Smooth muscle cell (in vitro differentiated cells): ENCODE results near the gene CHRNA4. TPM values are rescaled to one million over a fixed set of nuclear protein-coding genes. Genes with fewer than 3 reads are reported as not detected.
"Not testable (repeated sequence)": the region's sequence is repeated elsewhere in the genome, so short reads cannot be mapped to it uniquely, and the experiment has no call there.

Source experiments
- DNase-seq: peaks from one replicate; lab custom pipeline; 2025; ENCODE audit not compliant: unreplicated experiment; lab: John Stamatoyannopoulos, UW
- H2AFZ ChIP-seq: fragments of 200-600 bp; sonication (generic); 2 replicates; pipeline ENCODE4 v1.6.0; 2016; ENCODE audit warnings: antibody characterized with exemption, low read depth, mild to moderate bottlenecking
- H3F3A ChIP-seq: fragments of 200-600 bp; sonication (generic); 2 replicates; pipeline ENCODE4 v1.6.0; 2017; ENCODE audit warnings: antibody characterized with exemption, low read depth
- H3K27ac ChIP-seq: fragments of 200-600 bp; sonication (generic); 2 replicates; pipeline ENCODE4 v1.5.1; 2016; ENCODE audit warnings: low read depth, mild to moderate bottlenecking
- H3K27me3 ChIP-seq: fragments of 200-600 bp; sonication (generic); 2 replicates; pipeline ENCODE4 v1.6.1; 2016; ENCODE audit warnings: low read depth, mild to moderate bottlenecking
- H3K36me3 ChIP-seq: fragments of 200-600 bp; sonication (generic); 2 replicates; pipeline ENCODE4 v1.5.1; 2016; ENCODE audit warnings: low read depth
- H3K4me1 ChIP-seq: fragments of 200-600 bp; sonication (generic); 2 replicates; pipeline ENCODE4 v1.5.1; 2016; ENCODE audit warnings: low read depth
- H3K4me2 ChIP-seq: fragments of 200-600 bp; sonication (generic); 2 replicates; pipeline ENCODE4 v1.6.0; 2016; ENCODE audit warnings: mild to moderate bottlenecking
- H3K4me3 ChIP-seq: fragments of 200-600 bp; sonication (generic); 2 replicates; pipeline ENCODE4 v1.5.1; 2016; ENCODE audit warnings: mild to moderate bottlenecking
- H3K79me2 ChIP-seq: fragments of 200-600 bp; sonication (generic); 2 replicates; pipeline ENCODE4 v1.6.0; 2016; ENCODE audit warnings: low read depth, mild to moderate bottlenecking
- H3K9ac ChIP-seq: fragments of 200-600 bp; sonication (generic); 2 replicates; pipeline ENCODE4 v1.6.0; 2016; ENCODE audit warnings: low read depth
- H3K9me3 ChIP-seq: fragments of 200-600 bp; sonication (generic); replicated peaks from 2 replicates; pipeline ENCODE4 v1.5.1; 2016; ENCODE audit warnings: low read depth
- H4K20me1 ChIP-seq: fragments of 200-600 bp; sonication (generic); 2 replicates; pipeline ENCODE4 v1.6.0; 2016; ENCODE audit warnings: low read depth
- WGBS: methylation state at CpG from one replicate; pipeline ENCODE4 v1.1.7; 2016; ENCODE audit warnings: low lambda C conversion rate; 5-methylcytosine and 5-hydroxymethylcytosine counted together
- polyA plus RNA-seq: library from polyadenylated mRNA; unstranded; fragments of >200 nt; fragmentation: Nextera tagmentation; extraction: Ambion mirVana; gene quantifications from 2 replicates; pipeline ENCODE4 v1.2.1, GENCODE V29; 2016
- total RNA-seq: library from RNA; depleted of rRNA; stranded (reverse); fragments of >200 nt; gene quantifications from 2 replicates; pipeline ENCODE4 v1.2.3, GENCODE V29; 2014
- TF ChIP-seq, protein P1 (sequence below): fragments of 200-600 bp; sonication (generic); IDR thresholded peaks from 2 replicates; pipeline ENCODE4 v1.5.1; 2017; ENCODE audit warnings: borderline replicate concordance, mild to moderate bottlenecking, antibody characterized with exemption; ENCODE audit not compliant: insufficient read depth, poor library complexity, severe bottlenecking

CHRNA4 gene
- total and polyA plus RNA-seq, 2 experiments from 2014 or later: 0.03 TPM; not detected in 1

GRCh38 chr20:63306673-63307537 lies 54.2 kb downstream of the CHRNA4 start:
- Histone ChIP-seq H4K20me1 (no peaks in the 10 kb centered on the region), H3K9me3 (no peaks in the 10 kb centered on the region), H3K79me2 (no peaks in the 10 kb centered on the region), H2AFZ (no peak overlapping the region), H3K36me3 (no peaks in the 10 kb centered on the region), H3K4me2 (no peak overlapping the region), H3K4me1 (no peaks in the 10 kb centered on the region), H3K27ac (no peak overlapping the region), H3K27me3 (peaks cover 3% of the 10 kb centered on the region), H3K9ac (no peak overlapping the region), H3F3A (no peaks in the 10 kb centered on the region), H3K4me3 (no peak overlapping the region)
- TF ChIP-seq, protein P1, sequence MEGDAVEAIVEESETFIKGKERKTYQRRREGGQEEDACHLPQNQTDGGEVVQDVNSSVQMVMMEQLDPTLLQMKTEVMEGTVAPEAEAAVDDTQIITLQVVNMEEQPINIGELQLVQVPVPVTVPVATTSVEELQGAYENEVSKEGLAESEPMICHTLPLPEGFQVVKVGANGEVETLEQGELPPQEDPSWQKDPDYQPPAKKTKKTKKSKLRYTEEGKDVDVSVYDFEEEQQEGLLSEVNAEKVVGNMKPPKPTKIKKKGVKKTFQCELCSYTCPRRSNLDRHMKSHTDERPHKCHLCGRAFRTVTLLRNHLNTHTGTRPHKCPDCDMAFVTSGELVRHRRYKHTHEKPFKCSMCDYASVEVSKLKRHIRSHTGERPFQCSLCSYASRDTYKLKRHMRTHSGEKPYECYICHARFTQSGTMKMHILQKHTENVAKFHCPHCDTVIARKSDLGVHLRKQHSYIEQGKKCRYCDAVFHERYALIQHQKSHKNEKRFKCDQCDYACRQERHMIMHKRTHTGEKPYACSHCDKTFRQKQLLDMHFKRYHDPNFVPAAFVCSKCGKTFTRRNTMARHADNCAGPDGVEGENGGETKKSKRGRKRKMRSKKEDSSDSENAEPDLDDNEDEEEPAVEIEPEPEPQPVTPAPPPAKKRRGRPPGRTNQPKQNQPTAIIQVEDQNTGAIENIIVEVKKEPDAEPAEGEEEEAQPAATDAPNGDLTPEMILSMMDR: no peak
- no peak for DNase-seq
- 95% methylated on average over 34 of the region's 35 CpGs for WGBS

DNA sequence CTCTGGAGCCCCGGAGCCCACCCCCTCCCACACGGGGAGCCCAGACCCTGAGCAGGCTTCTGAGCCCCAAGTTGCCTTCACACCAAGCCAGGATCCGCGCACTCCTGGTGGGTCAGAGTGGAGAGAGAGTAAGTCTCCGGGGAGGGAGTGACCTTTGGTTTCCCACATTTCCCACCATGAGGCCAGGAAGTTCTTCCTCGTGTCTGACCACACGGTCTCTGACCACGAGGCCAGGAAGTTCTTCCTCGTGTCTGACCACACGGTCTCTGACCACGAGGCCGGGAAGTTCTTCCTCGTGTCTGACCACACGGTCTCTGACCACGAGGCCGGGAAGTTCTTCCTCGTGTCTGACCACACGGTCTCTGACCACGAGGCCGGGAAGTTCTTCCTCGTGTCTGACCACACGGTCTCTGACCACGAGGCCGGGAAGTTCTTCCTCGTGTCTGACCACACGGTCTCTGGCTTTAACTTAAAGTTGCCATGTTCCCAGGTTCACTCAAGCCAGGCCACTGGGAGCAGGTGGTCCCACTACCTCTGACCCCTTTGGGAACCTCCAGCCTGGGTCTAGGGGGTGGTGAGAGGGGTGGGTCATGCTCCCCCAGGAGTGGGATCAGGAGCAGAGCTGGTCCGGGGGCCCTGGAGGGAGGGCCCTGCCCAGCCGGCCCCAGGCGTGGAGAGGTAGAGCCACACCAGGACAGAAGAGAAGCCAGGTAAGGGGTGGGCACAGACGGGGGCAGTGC lies 55.0 kb downstream of the CHRNA4 start:
- not testable (repeated sequence) for H3K79me2 ChIP-seq, H4K20me1 ChIP-seq, H3K9ac ChIP-seq, H3K27me3 ChIP-seq, H3F3A ChIP-seq, H3K4me2 ChIP-seq, H3K4me3 ChIP-seq, H3K4me1 ChIP-seq, H3K9me3 ChIP-seq, DNase-seq, H2AFZ ChIP-seq, H3K27ac ChIP-seq, H3K36me3 ChIP-seq
- WGBS: 94% methylated on average over 27 of the region's 30 CpGs

DNA sequence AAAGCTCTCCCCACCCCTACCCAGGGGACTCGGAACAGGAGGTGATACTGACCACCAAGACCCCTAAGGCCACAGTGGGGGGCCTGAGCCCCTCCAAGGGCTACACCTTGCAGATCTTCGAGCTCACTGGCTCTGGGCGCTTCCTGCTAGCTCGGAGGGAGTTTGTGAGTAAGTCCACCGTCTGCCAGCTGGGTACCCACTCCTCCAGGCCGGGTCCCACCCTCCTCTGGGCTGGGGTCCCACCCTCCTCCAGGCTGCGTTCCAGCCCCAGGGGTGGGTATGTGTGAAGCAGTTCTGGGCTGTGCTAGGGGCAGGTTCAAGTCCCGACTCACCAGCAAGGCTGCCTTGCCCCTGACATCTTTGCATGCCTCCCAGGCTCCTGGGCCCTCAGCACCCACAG lies 55.8 kb downstream of the CHRNA4 start:
- Histone ChIP-seq H3K9ac (no peak overlapping the region), H3K9me3 (no peaks in the 10 kb centered on the region), H3K79me2 (no peaks in the 10 kb centered on the region), H3K4me1 (no peaks in the 10 kb centered on the region), H3F3A (no peaks in the 10 kb centered on the region), H3K4me2 (no peak overlapping the region), H3K4me3 (no peak overlapping the region), H3K36me3 (no peaks in the 10 kb centered on the region), H4K20me1 (no peaks in the 10 kb centered on the region), H2AFZ (no peak overlapping the region), H3K27ac (no peak overlapping the region), H3K27me3 (peaks cover 7% of the 10 kb centered on the region)
- TF ChIP-seq, protein P1: no peak
- 87% methylated on average over 8 of the region's 8 CpGs for WGBS
- DNase-seq: no peak

DNA sequence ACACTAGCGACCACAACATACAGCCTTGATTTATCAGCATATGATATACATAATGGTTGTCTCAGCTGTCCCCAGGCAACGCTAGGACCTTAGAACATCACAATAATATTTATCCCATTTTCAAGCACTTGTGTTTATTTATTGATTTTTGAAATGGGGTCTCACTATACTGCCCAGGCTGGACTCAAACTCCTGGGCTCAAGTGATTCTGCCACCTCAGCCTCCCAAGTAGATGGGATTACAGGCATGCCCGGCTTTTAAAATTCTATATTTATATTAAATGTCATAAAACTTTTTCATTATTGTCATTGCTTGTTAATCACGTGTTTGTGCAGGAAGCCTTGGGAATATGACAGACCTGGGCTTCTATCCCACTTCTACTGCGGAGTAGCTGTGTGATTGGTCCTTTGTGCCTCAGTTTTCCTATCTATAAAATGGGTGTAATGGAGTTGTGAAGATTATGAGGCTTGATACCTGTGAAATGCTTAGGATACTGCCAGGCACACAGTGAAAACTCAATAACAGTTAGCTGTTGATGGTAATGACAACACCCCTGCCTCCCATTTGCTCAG lies 58.0 kb downstream of the CHRNA4 start:
- Histone ChIP-seq H2AFZ (no peak overlapping the region), H4K20me1 (no peaks in the 10 kb centered on the region), H3F3A (no peaks in the 10 kb centered on the region), H3K9ac (no peak overlapping the region), H3K9me3 (no peaks in the 10 kb centered on the region), H3K4me2 (no peak overlapping the region), H3K4me3 (no peak overlapping the region), H3K27ac (no peak overlapping the region), H3K27me3 (peaks cover 12% of the 10 kb centered on the region), H3K4me1 (no peaks in the 10 kb centered on the region), H3K79me2 (no peaks in the 10 kb centered on the region), H3K36me3 (no peaks in the 10 kb centered on the region)
- TF ChIP-seq, protein P1: no peak
- no peak for DNase-seq
- 76% methylated on average over 5 of the region's 5 CpGs for WGBS
